GM12878 (cell line): ENCODE data around the gene ESR2. TPM values are rescaled to one million over a fixed set of nuclear protein-coding genes. Genes with fewer than 3 reads are reported as not detected.

Experiments
- ATF3 ChIP-seq: IDR thresholded peaks from 2 replicates; pipeline ENCODE4 v1.6.1; 2011; ENCODE audit warnings: low read depth, mild to moderate bottlenecking, low read length, moderate library complexity, borderline replicate concordance; ENCODE audit errors: extremely low read depth
- BCLAF1 ChIP-seq: fragments of 450-650 bp; IDR thresholded peaks from 2 replicates; pipeline ENCODE4 v1.6.1; 2017; ENCODE audit warnings: antibody characterized with exemption, mild to moderate bottlenecking, moderate library complexity
- CBX3 ChIP-seq: fragments of 200-600 bp; sonication (generic); IDR thresholded peaks from 2 replicates; pipeline ENCODE4 v1.6.1; 2016; ENCODE audit warnings: low read depth, borderline replicate concordance
- EZH2 ChIP-seq: IDR thresholded peaks from 2 replicates; pipeline ENCODE4 v1.6.1; 2012; ENCODE audit warnings: low read depth, mild to moderate bottlenecking, control low read depth, inconsistent platforms, low read length, borderline replicate concordance; ENCODE audit not compliant: control insufficient read depth
- HDAC2 ChIP-seq: fragments of 200-600 bp; sonication (generic); IDR thresholded peaks from 2 replicates; pipeline ENCODE4 v1.6.1; 2017
- MEF2A ChIP-seq: IDR thresholded peaks from 2 replicates; pipeline ENCODE4 v1.6.1; 2011; ENCODE audit warnings: low read depth, mild to moderate bottlenecking, low read length, moderate library complexity; ENCODE audit not compliant: insufficient read depth
- MTA3 ChIP-seq: IDR thresholded peaks from 2 replicates; pipeline ENCODE4 v1.6.1; 2012; ENCODE audit warnings: low read length, inconsistent platforms, borderline replicate concordance
- PAX8 ChIP-seq: fragments of 450-650 bp; IDR thresholded peaks from 2 replicates; pipeline ENCODE4 v1.6.1; 2017; ENCODE audit warnings: mild to moderate bottlenecking, moderate library complexity
- RELB ChIP-seq: fragments of 450-650 bp; IDR thresholded peaks from 2 replicates; pipeline ENCODE4 v1.6.1; 2017; ENCODE audit warnings: low read depth, mild to moderate bottlenecking, moderate library complexity
- SPI1 ChIP-seq: IDR thresholded peaks from 2 replicates; pipeline ENCODE4 v1.6.1; 2011; ENCODE audit warnings: low read depth, mild to moderate bottlenecking, low read length, moderate library complexity, borderline replicate concordance; ENCODE audit not compliant: insufficient read depth
- STAT1 ChIP-seq: fragments of 450-650 bp; conservative IDR thresholded peaks from 2 replicates; pipeline ENCODE4 v1.6.1; 2014; ENCODE audit warnings: antibody characterized with exemption, mild to moderate bottlenecking
- polyA plus RNA-seq, 11 experiments: library from polyadenylated mRNA; depleted of rRNA in 4 of 11; unstranded in 6 of 11; stranded (reverse) in 5 of 11; fragments of >200 nt; fragmentation: Nextera tagmentation in 4 of 11; fragmentation: Illumina TruSeq in 1 of 11; extraction: Ambion mirVana in 4 of 11; extraction: Trizol in 1 of 11; gene quantifications; 1 replicate in 1 of 11; 2 replicates in 10 of 11; pipeline versions ENCODE4 v1.2.1 to v1.2.3, GENCODE V29; 2011 to 2016; ENCODE audit warnings: inconsistent platforms in 2 of 11, missing spikeins in 2 of 11, low read depth in 1 of 11
- total RNA-seq, 4 experiments: library from RNA; depleted of rRNA in 3 of 4; stranded (reverse); fragments of >200 nt in 3 of 4; fragmentation: Illumina TruSeq in 1 of 4; extraction: Trizol in 1 of 4; gene quantifications; 2 replicates each; pipeline versions ENCODE4 v1.2.1 to v1.2.3, GENCODE V29; 2013 to 2021

Gene ESR2
- total and polyA plus RNA-seq, 10 of the 15 experiments (the other 5 are each of a cell fraction or from before 2014, with no cell fraction given), result 0.29 to 2.6 (median 0.81) TPM

- TF ChIP-seq PAX8 (no peak), EZH2 (no peak), BCLAF1 (no peak), RELB (no peak), ATF3 (no peak), MTA3 (0 out of 2 replicates have a peak, but pooled peaks have one; percentile 27), SPI1 (peak; percentile 51; the same call in 1 of the 2 replicates), CBX3 (no peak), STAT1 (no peak), HDAC2 (no peak), MEF2A (no peak)
Observed at GRCh38 chr14:64217308-64217707, 76.9 kb downstream of the ESR2 start (continued).
